ENCODE measurements around the gene GPR55.

GPR55 gene

GRCh38 chr2:230958820-230959756, 34.0 kb upstream of the GPR55 start:
- Histone ChIP-seq H3K9me3 (ENCODE audit: insufficient read depth, low read depth, low read length) (no peaks in the 10 kb centered on the region), H3K4me3 (ENCODE audit: low read length) (no peak overlapping the region), H3K27me3 (ENCODE audit: insufficient read depth, low read length) (peaks cover 27% of the 10 kb centered on the region), H3K27ac (ENCODE audit: low read depth, low read length) (no peak overlapping the region), H3K36me3 (ENCODE audit: insufficient read depth, low read length) (no peaks in the 10 kb centered on the region), H3K4me1 (ENCODE audit: insufficient read depth, low read length) (peaks cover 15% of the 10 kb centered on the region), H3K9ac (ENCODE audit: low read depth, low read length) (no peak overlapping the region)
- WGBS = 92% methylated on average over 8 of the region's 8 CpGs

GRCh38 chr2:230957756-230958391, 32.8 kb upstream of the GPR55 start:
- H3K4me3 ChIP-seq (ENCODE audit: low read length) = peak overlapping the region; percentile 63
- H3K4me1 ChIP-seq (ENCODE audit: insufficient read depth, low read length) = peaks cover 15% of the 10 kb centered on the region
- H3K9ac ChIP-seq (ENCODE audit: low read depth, low read length) = peak overlapping the region; percentile 71
- no peaks in the 10 kb centered on the region for H3K9me3 ChIP-seq (ENCODE audit: insufficient read depth, low read depth, low read length)
- H3K27ac ChIP-seq (ENCODE audit: low read depth, low read length) = no peak overlapping the region
- no peaks in the 10 kb centered on the region for H3K36me3 ChIP-seq (ENCODE audit: insufficient read depth, low read length)
- H3K27me3 ChIP-seq (ENCODE audit: insufficient read depth, low read length) = peaks cover 27% of the 10 kb centered on the region

- peaks cover 27% of the 10 kb centered on the region for H3K27me3 ChIP-seq (ENCODE audit: insufficient read depth, low read length)
- H3K9ac ChIP-seq (ENCODE audit: low read depth, low read length) = peak overlapping the region; percentile 71
- peak overlapping the region; percentile 63 for H3K4me3 ChIP-seq (ENCODE audit: low read length)
- no peaks in the 10 kb centered on the region for H3K9me3 ChIP-seq (ENCODE audit: insufficient read depth, low read depth, low read length)
- H3K27ac ChIP-seq (ENCODE audit: low read depth, low read length) = no peak overlapping the region
- no peaks in the 10 kb centered on the region for H3K36me3 ChIP-seq (ENCODE audit: insufficient read depth, low read length)
- H3K4me1 ChIP-seq (ENCODE audit: insufficient read depth, low read length) = peaks cover 15% of the 10 kb centered on the region
- WGBS = 9% methylated on average over 43 of the region's 43 CpGs
Measured at GRCh38 chr2:230956827-230957755, 32.0 kb upstream of the GPR55 start.

- 81% methylated on average over 1 of the region's 1 CpG for WGBS
Measured at GRCh38 chr2:230955163-230955737, 30.2 kb upstream of the GPR55 start.

GRCh38 chr2:230954746-230955145, 29.7 kb upstream of the GPR55 start:
- H3K27ac ChIP-seq (ENCODE audit: low read depth, low read length) = no peak overlapping the region
- H3K9ac ChIP-seq (ENCODE audit: low read depth, low read length) = no peak overlapping the region
- H3K27me3 ChIP-seq (ENCODE audit: insufficient read depth, low read length) = peaks cover 27% of the 10 kb centered on the region
- no peaks in the 10 kb centered on the region for H3K9me3 ChIP-seq (ENCODE audit: insufficient read depth, low read depth, low read length)
- peaks cover 15% of the 10 kb centered on the region for H3K4me1 ChIP-seq (ENCODE audit: insufficient read depth, low read length)
- no peaks in the 10 kb centered on the region for H3K36me3 ChIP-seq (ENCODE audit: insufficient read depth, low read length)
- no peak overlapping the region for H3K4me3 ChIP-seq (ENCODE audit: low read length)

More at GRCh38 chr2:230955163-230955737, 30.2 kb upstream of the GPR55 start:
- no peaks in the 10 kb centered on the region for H3K36me3 ChIP-seq (ENCODE audit: insufficient read depth, low read length)
- peaks cover 27% of the 10 kb centered on the region for H3K27me3 ChIP-seq (ENCODE audit: insufficient read depth, low read length)
- H3K27ac ChIP-seq (ENCODE audit: low read depth, low read length) = peak overlapping the region; percentile 11; the same call in 1 of the 2 replicates
- H3K9ac ChIP-seq (ENCODE audit: low read depth, low read length) = no peak overlapping the region
- no peaks in the 10 kb centered on the region for H3K9me3 ChIP-seq (ENCODE audit: insufficient read depth, low read depth, low read length)
- H3K4me3 ChIP-seq (ENCODE audit: low read length) = no peak overlapping the region
- H3K4me1 ChIP-seq (ENCODE audit: insufficient read depth, low read length) = peaks cover 15% of the 10 kb centered on the region

- peaks cover 15% of the 10 kb centered on the region for H3K4me1 ChIP-seq (ENCODE audit: insufficient read depth, low read length)
- no peaks in the 10 kb centered on the region for H3K36me3 ChIP-seq (ENCODE audit: insufficient read depth, low read length)
- H3K9ac ChIP-seq (ENCODE audit: low read depth, low read length) = no peak overlapping the region
- 92% methylated on average over 9 of the region's 9 CpGs for WGBS
- H3K27me3 ChIP-seq (ENCODE audit: insufficient read depth, low read length) = peaks cover 25% of the 10 kb centered on the region
- H3K4me3 ChIP-seq (ENCODE audit: low read length) = no peak overlapping the region
- no peak overlapping the region for H3K27ac ChIP-seq (ENCODE audit: low read depth, low read length)
- H3K9me3 ChIP-seq (ENCODE audit: insufficient read depth, low read depth, low read length) = no peaks in the 10 kb centered on the region
Measured at GRCh38 chr2:230953845-230954244, 28.8 kb upstream of the GPR55 start.

GRCh38 chr2:230952226-230952956, 27.3 kb upstream of the GPR55 start:
- H3K27me3 ChIP-seq (ENCODE audit: insufficient read depth, low read length) = peaks cover 11% of the 10 kb centered on the region
- H3K36me3 ChIP-seq (ENCODE audit: insufficient read depth, low read length) = no peaks in the 10 kb centered on the region
- H3K9me3 ChIP-seq (ENCODE audit: insufficient read depth, low read depth, low read length) = no peaks in the 10 kb centered on the region
- no peak overlapping the region for H3K4me3 ChIP-seq (ENCODE audit: low read length)
- WGBS = 92% methylated on average over 10 of the region's 10 CpGs
- H3K9ac ChIP-seq (ENCODE audit: low read depth, low read length) = no peak overlapping the region
- H3K27ac ChIP-seq (ENCODE audit: low read depth, low read length) = no peak overlapping the region
- peaks cover 8% of the 10 kb centered on the region for H3K4me1 ChIP-seq (ENCODE audit: insufficient read depth, low read length)

GRCh38 chr2:230951396-230951795, 26.4 kb upstream of the GPR55 start:
- Histone ChIP-seq H3K9me3 (ENCODE audit: insufficient read depth, low read depth, low read length) (no peaks in the 10 kb centered on the region), H3K27me3 (ENCODE audit: insufficient read depth, low read length) (0 out of 2 replicates have a peak, but pooled peaks cover under 1% of the 10 kb centered on the region), H3K4me3 (ENCODE audit: low read length) (no peak overlapping the region), H3K36me3 (ENCODE audit: insufficient read depth, low read length) (no peaks in the 10 kb centered on the region), H3K9ac (ENCODE audit: low read depth, low read length) (no peak overlapping the region), H3K4me1 (ENCODE audit: insufficient read depth, low read length) (no peaks in the 10 kb centered on the region), H3K27ac (ENCODE audit: low read depth, low read length) (no peak overlapping the region)
- WGBS = 100% methylated on average over 1 of the region's 2 CpGs

- H3K27ac ChIP-seq (ENCODE audit: low read depth, low read length) = no peak overlapping the region
Measured at GRCh38 chr2:230950874-230951339, 25.9 kb upstream of the GPR55 start.

More at GRCh38 chr2:230950874-230951339, 25.9 kb upstream of the GPR55 start:
- WGBS = 93% methylated on average over 7 of the region's 10 CpGs
- H3K4me3 ChIP-seq (ENCODE audit: low read length) = no peak overlapping the region
- no peaks in the 10 kb centered on the region for H3K27me3 ChIP-seq (ENCODE audit: insufficient read depth, low read length)
- H3K9me3 ChIP-seq (ENCODE audit: insufficient read depth, low read depth, low read length) = no peaks in the 10 kb centered on the region
- no peaks in the 10 kb centered on the region for H3K36me3 ChIP-seq (ENCODE audit: insufficient read depth, low read length)
- no peaks in the 10 kb centered on the region for H3K4me1 ChIP-seq (ENCODE audit: insufficient read depth, low read length)
- no peak overlapping the region for H3K9ac ChIP-seq (ENCODE audit: low read depth, low read length)
